Ovary (tissue), 10 donors: ENCODE data around the gene HDAC9. TPM values are rescaled to one million over a fixed set of nuclear protein-coding genes. Genes with fewer than 3 reads are reported as not detected.

Experiments
- DNase-seq, 5 donors: peaks; one replicate each; pipeline ENCODE4 v3.0.0-alpha.2; 2019 to 2020
- H3K27ac ChIP-seq, 2 donors: fragments of 200-600 bp; one replicate each; pipeline versions ENCODE4 v1.5.1 to v1.8.0; 2019 to 2022
- H3K27me3 ChIP-seq: fragments of 200-600 bp; one replicate; pipeline ENCODE4 v1.8.0; 2022
- H3K36me3 ChIP-seq: fragments of 200-600 bp; sonication (generic); one replicate; pipeline ENCODE4 v1.5.1; 2019
- H3K4me1 ChIP-seq: one replicate; pipeline ENCODE4 v1.8.1; 2013; ENCODE audit warnings: mild to moderate bottlenecking, moderate library complexity; ENCODE audit not compliant: insufficient read depth
- H3K4me3 ChIP-seq: fragments of 200-600 bp; sonication (generic); one replicate; pipeline ENCODE4 v1.5.1; 2017
- H3K9me3 ChIP-seq, 2 donors: fragments of 200-600 bp in 1 of 2; sonication (generic) in 1 of 2; one replicate each; pipeline versions ENCODE4 v1.5.1 to v1.8.1; 2013 to 2019; ENCODE audit warnings: mild to moderate bottlenecking in 1 of 2, moderate library complexity in 1 of 2
- CTCF ChIP-seq, 3 donors: fragments of 450-650 bp in 2 of 3; fragments of 200-600 bp in 1 of 3; IDR thresholded peaks; one replicate each; pipeline versions ENCODE4 v1.5.1 to v1.8.0; 2016 to 2022; ENCODE audit warnings: antibody characterized with exemption in 3 of 3, mild to moderate bottlenecking in 1 of 3
- EP300 ChIP-seq: sonication (generic); formaldehyde crosslinking; IDR thresholded peaks from one replicate; pipeline ENCODE4 v1.6.1; 2017; ENCODE audit warnings: antibody characterized with exemption
- POLR2A ChIP-seq: fragments of 450-650 bp; IDR thresholded peaks from one replicate; pipeline ENCODE4 v1.6.1; 2017; ENCODE audit warnings: antibody characterized with exemption, mild to moderate bottlenecking, moderate library complexity
- WGBS, 3 donors: extraction: QIAGEN DNeasy Blood & Tissue Kit in 1 of 3; methylation state at CpG; one replicate each; pipeline versions ENCODE4 v1.1.5 to v1.1.7; 2013 to 2017; 5-methylcytosine and 5-hydroxymethylcytosine counted together
- intact Hi-C, 4 donors: fragments of 100-400 bp; cut with DNase I; formaldehyde crosslinking; loops; one replicate each; pipeline versions ENCODE4 v1.11.0 to v1.15.1; 2022 to 2023
- long read RNA-seq, 3 donors: library from polyadenylated mRNA in 2 of 3; unstranded in 2 of 3; transcript quantifications; one replicate each; pipeline ENCODE4 v2.0.0 and lab custom pipeline, GENCODE V29; 2021 to 2026
- polyA plus RNA-seq, 2 donors: library from polyadenylated mRNA; stranded (reverse); fragments of 200-250 nt in 1 of 2; fragments of 350-450 nt in 1 of 2; fragmentation: Illumina TruSeq in 1 of 2; extraction: RNeasy Lipid Tissue Mini Kit (QIAGEN cat#74804) in 1 of 2; gene quantifications; one replicate each; pipeline ENCODE4 v1.2.3, GENCODE V29; 2013 to 2014
- total RNA-seq, 7 donors: library from RNA; depleted of rRNA in 2 of 7; stranded (reverse); fragments of >200 nt in 2 of 7; fragmentation: NEBNext Ultra II Directional in 3 of 7; extraction: Animal tissue kit (Norgen Biotek cat#: 25700) in 3 of 7; gene quantifications; one replicate each; pipeline versions ENCODE4 v1.1.0 to v1.2.4, GENCODE V29; 2016 to 2023
- donor health status: DM: no; HTN: no; CAD: no; lungs with moderate emphysema.
- donor health status: DM: no; HTN: no; CAD: no.
- donor health status: Bipolar disorder and iron deficiency.
- donor health status: DM: yes; HTN: yes; CAD: no.
- donor health status: DM: no; HTN: no; CAD: no.
- donor health status: DM: yes; HTN: yes; CAD: no.

Gene HDAC9
- 10 to 100 TPM in 2 of 7 donors, 1 to 10 TPM in 5; 1.7 to 22.3 (median 6.0) TPM for total RNA-seq
- polyA plus RNA-seq: 10 to 100 TPM in 1 of 2 donors, 1 to 10 TPM in 1; 2.2 to 11.6 TPM
- long read RNA-seq, donor 1: 0 reads
- long read RNA-seq, donor 2: 0 reads
- long read RNA-seq, donor 3, full-length matches to known transcripts: 2 of 4 reads
- long read RNA-seq, donor 3, partial matches to known transcripts: 1 of 4 reads
- long read RNA-seq, donor 3, other reads (novel, unspliced or antisense): 1 of 4 reads

GRCh38 chr7:18495412-18496340, at the start of gene HDAC9:
Gene HDAC9 (plus strand): TSS chr7:18495749. CDS start chr7:18496303, 554 bp downstream.
- intact Hi-C loops: no loop called here
- H3K4me1 ChIP-seq: no peaks in the 10 kb centered on the region
- peak in 1 of 5 donors; percentile 12 for DNase-seq
- H3K9me3 ChIP-seq: no peaks in the 10 kb centered on the region
- H3K27me3 ChIP-seq: no peaks in the 10 kb centered on the region
- H3K27ac ChIP-seq: no peak within 1 kb of the TSS
- H3K4me3 ChIP-seq: peak within 1 kb of the TSS; percentile 42
- 5 to 7% (median 5%) methylated on average over 18 of the region's 18 CpGs for WGBS, 3 donors
- TF ChIP-seq CTCF (IDR thresholded peaks at IDR 0.05) (no peak), EP300 (no peak), POLR2A (no peak)
- no peaks in the 10 kb centered on the region for H3K36me3 ChIP-seq

GRCh38 chr7:18445916-18446520, 49.5 kb upstream of the HDAC9 start:
- Histone ChIP-seq H3K4me3 (no peak overlapping the region), H3K9me3 (no peaks in the 10 kb centered on the region), H3K36me3 (no peaks in the 10 kb centered on the region), H3K4me1 (no peaks in the 10 kb centered on the region), H3K27ac (no peak overlapping the region), H3K27me3 (no peaks in the 10 kb centered on the region)
- no peak for TF ChIP-seq EP300
- no peak for TF ChIP-seq POLR2A
- TF ChIP-seq CTCF (IDR thresholded peaks at IDR 0.05): no peak
- WGBS, 3 donors: 70 to 78% (median 72%) methylated on average over 4 of the region's 4 CpGs
- no peak for DNase-seq
- intact Hi-C loops: no loop called here

- Histone ChIP-seq H3K4me3 (no peak overlapping the region), H3K27me3 (no peaks in the 10 kb centered on the region), H3K36me3 (no peaks in the 10 kb centered on the region), H3K9me3 (no peaks in the 10 kb centered on the region), H3K27ac (no peak overlapping the region), H3K4me1 (no peaks in the 10 kb centered on the region)
- DNase-seq: no peak
- no peak for TF ChIP-seq CTCF (IDR thresholded peaks at IDR 0.05)
- no peak for TF ChIP-seq POLR2A
- no peak for TF ChIP-seq EP300
- intact Hi-C loops: no loop called here
Measured at GRCh38 chr7:18450019-18450418, 45.5 kb upstream of the HDAC9 start.

DNA sequence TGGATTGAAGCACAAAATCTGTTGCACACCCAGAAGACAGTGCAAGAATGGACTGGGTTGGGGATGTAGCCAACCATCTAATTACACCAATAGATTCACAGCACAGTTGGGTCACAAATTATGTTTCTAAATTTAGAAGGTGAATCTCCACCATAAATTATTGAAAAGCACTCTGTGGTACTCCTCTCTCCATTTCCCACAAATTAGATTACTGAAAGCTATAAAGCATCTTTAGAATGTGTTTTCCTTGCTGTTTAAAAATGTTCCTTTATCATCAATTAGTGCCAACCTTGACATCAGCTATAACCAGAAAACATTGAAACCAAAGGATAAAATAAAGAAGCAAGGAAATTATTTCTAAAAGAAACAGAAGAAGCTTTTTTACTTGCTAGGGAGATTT, 39.9 kb upstream of the HDAC9 start:
- Histone ChIP-seq H3K4me1 (no peaks in the 10 kb centered on the region), H3K36me3 (no peaks in the 10 kb centered on the region), H3K27ac (no peak overlapping the region), H3K27me3 (no peaks in the 10 kb centered on the region), H3K9me3 (no peaks in the 10 kb centered on the region), H3K4me3 (no peak overlapping the region)
- no peak for TF ChIP-seq EP300
- TF ChIP-seq CTCF (IDR thresholded peaks at IDR 0.05): no peak
- no peak for TF ChIP-seq POLR2A
- intact Hi-C loops: no loop called here
- no peak for DNase-seq
